Neural progenitor cell (in vitro differentiated cells): ENCODE data around the gene MGST2.

Experiments used
- EZH2 ChIP-seq: fragments of 200-600 bp; sonication (generic); IDR thresholded peaks from 2 replicates; pipeline ENCODE4 v1.6.1; 2017; ENCODE audit warnings: antibody characterized with exemption, mild to moderate bottlenecking, moderate library complexity
- TF ChIP-seq, protein P1 (sequence below): fragments of 200-600 bp; sonication (generic); IDR thresholded peaks from 2 replicates; pipeline ENCODE4 v1.5.1; 2017; ENCODE audit warnings: antibody characterized with exemption, mild to moderate bottlenecking

DNA sequence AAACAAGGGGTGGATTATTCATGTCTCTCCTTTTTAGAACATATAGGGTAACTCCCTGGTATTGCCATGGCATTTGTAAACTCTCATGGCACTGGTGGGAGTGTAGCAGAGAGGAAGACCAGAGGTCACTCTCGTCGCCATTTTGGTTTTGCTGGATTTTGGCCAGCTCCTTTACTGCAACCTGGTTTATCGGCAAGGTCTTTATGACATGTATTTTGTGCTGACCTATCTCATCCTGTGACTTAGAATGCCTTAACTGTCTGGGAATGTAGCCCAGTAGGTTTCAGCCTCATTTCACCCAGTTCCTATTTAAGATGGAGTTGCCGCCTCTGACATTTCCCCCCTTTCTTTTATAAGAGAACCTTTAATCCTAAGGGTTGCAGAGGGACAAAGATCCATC is 45.8 kb downstream of the MGST2 start:
- TF ChIP-seq, protein P1, sequence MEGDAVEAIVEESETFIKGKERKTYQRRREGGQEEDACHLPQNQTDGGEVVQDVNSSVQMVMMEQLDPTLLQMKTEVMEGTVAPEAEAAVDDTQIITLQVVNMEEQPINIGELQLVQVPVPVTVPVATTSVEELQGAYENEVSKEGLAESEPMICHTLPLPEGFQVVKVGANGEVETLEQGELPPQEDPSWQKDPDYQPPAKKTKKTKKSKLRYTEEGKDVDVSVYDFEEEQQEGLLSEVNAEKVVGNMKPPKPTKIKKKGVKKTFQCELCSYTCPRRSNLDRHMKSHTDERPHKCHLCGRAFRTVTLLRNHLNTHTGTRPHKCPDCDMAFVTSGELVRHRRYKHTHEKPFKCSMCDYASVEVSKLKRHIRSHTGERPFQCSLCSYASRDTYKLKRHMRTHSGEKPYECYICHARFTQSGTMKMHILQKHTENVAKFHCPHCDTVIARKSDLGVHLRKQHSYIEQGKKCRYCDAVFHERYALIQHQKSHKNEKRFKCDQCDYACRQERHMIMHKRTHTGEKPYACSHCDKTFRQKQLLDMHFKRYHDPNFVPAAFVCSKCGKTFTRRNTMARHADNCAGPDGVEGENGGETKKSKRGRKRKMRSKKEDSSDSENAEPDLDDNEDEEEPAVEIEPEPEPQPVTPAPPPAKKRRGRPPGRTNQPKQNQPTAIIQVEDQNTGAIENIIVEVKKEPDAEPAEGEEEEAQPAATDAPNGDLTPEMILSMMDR: no peak
- TF ChIP-seq EZH2: no peak
